HG02798 (cell line): ENCODE data around the gene LRFN4.

Experiments used
- ATAC-seq: cut with Tn5 transposase; IDR thresholded peaks from one replicate; pipeline ENCODE4 v1.9.1; 2021; ENCODE audit warnings: mild to moderate bottlenecking; ENCODE audit not compliant: unreplicated experiment, poor library complexity

The LRFN4 gene

DNA sequence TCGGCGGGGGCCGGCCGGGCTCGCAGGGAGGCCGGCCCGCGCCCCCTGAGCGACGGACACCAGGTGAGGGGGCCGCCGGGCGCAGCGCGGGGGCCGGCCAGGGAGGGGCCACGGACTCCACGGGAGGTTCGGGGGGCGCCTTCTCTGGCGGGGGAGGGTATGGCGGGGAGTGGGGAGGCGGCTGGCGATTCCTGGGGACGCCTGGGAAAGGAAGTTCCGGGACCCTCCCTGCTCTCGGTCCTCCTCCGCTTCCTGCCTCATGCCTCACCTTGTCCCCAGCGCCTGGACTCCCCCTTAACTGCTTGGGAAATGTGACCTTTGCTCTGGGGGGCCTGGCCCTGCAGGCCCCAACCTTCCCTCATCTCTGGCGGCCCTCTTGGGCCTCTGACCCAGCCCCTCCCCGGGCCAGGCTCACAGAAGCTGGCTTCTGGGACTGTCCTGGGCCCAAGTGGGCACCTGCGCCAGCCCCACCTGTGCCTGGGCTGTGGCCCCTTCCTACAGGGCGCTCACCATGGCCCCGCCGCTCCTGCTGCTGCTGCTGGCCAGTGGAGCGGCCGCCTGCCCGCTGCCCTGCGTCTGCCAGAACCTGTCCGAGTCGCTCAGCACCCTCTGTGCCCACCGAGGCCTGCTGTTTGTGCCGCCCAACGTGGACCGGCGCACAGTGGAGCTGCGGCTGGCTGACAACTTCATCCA is 516 bp downstream of the LRFN4 start:
- ATAC-seq = no peak

DNA sequence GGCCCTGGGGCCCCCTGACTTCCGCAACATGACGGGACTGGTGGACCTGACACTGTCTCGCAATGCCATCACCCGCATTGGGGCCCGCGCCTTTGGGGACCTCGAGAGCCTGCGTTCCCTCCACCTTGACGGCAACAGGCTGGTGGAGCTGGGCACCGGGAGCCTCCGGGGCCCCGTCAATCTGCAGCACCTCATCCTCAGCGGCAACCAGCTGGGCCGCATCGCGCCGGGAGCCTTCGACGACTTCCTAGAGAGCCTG is 992 bp downstream of the LRFN4 start:
- ATAC-seq = no peak

DNA sequence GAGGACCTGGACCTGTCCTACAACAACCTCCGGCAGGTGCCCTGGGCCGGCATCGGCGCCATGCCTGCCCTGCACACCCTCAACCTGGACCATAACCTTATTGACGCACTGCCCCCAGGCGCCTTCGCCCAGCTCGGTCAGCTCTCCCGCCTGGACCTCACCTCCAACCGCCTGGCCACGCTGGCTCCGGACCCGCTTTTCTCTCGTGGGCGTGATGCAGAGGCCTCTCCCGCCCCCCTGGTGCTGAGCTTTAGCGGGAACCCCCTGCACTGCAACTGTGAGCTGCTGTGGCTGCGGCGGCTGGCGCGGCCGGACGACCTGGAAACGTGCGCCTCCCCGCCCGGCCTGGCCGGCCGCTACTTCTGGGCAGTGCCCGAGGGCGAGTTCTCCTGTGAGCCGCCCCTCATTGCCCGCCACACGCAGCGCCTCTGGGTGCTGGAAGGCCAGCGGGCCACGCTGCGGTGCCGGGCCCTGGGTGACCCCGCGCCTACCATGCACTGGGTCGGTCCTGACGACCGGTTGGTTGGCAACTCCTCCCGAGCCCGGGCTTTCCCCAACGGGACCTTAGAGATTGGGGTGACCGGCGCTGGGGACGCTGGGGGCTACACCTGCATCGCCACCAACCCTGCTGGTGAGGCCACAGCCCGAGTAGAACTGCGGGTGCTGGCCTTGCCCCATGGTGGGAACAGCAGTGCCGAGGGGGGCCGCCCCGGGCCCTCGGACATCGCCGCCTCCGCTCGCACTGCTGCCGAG is 1.5 kb downstream of the LRFN4 start:
- no peak for ATAC-seq

DNA sequence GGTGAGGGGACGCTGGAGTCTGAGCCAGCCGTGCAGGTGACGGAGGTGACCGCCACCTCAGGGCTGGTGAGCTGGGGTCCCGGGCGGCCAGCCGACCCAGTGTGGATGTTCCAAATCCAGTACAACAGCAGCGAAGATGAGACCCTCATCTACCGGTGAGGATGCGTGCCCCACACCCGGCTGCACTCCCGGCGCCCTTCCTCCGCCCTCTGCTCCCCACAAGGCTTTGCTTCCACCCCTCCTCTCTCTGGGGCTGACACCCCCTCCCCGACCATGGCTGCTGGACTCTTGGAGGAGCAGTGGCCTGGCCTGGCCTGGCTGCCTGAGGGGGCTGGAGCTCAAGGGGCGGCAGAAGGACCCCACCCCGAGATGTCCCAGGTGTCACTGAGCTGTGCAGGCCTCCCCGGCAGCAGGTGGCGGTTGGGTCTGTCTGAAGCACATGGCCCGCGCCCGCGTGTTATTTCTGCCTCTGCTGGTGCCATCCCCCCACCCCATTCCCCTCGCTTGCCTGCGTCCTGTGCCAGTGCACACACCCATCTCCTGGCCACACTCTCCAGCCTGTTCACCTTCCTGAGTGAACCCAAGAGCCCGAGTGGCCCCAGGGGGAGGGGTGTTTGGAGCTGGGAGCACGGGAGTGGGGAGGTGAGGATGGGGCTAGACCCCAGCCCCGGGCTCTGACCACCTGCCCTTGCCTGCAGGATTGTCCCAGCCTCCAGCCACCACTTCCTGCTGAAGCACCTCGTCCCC is 2.2 kb downstream of the LRFN4 start:
- no peak for ATAC-seq

DNA sequence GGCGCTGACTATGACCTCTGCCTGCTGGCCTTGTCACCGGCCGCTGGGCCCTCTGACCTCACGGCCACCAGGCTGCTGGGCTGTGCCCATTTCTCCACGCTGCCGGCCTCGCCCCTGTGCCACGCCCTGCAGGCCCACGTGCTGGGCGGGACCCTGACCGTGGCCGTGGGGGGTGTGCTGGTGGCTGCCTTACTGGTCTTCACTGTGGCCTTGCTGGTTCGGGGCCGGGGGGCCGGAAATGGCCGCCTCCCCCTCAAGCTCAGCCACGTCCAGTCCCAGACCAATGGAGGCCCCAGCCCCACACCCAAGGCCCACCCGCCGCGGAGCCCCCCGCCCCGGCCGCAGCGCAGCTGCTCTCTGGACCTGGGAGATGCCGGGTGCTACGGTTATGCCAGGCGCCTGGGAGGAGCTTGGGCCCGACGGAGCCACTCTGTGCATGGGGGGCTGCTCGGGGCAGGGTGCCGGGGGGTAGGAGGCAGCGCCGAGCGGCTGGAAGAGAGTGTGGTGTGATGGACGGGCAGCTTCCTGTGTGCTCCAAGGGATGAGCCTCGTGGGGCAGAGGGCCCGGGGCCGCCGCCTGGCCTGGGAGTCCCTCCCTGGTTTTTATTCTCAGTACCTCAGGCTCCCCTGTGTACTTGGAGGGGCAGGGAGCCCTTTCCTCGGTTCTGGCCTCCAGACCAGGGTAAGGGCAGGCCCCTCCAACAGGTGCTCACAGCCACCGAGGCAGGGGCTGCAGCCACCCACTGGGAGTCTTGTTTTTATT is 3.0 kb downstream of the LRFN4 start:
- ATAC-seq = no peak

DNA sequence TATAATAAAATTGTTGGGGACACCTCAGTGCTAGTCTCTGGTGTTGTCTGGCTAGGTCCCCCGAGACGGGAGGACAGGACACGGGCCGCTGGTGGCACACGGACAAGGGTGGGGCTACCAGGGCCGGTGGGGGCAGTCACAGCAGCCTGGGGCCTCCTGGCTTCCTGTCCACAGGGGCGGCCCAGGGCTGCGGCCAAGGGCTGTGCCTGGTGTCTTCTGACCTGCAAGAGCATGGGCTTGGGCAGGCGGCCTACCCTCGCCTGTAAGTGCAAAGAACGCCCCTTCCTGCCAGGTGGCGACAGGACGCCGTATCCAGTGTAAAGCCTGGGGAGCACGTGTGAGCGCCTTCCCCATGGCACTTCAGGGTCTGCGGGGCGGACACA is 3.6 kb downstream of the LRFN4 start:
- ATAC-seq = no peak

DNA sequence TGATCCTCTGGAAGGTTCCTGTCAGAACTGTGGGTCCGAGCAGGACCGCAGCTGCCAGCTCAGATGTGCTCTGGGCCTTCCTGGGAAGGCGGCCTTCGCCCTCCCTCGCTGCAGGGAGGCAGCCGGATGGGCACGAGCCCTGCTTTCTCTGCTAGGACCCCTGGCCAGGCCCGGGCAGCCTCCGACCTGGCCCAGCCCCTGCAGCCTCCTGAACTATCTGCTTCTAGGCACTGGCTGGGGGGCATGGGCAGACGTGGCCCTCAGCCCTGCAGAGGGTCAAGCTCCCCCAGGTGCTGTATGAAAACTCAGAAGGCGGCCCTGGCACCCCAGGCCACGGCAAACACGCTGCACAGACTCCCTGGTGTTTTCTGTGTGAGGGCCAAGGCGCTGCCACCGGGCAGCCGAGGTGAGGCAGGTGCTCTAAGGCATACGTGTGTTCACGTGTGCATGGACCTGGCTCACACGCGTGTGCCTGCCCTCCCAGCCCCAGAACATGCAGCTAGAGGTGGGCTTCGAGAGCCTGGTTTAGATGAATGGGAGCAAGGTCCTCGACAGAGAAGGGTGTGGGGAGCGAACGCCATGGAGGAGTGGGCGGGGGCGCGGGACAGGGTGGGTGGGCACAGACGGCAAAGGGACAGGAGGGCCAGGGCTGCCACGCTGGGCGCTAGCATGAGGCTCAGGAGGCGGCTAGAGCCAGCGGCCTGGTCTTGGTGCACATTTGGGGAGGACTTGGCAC is 4.3 kb downstream of the LRFN4 start:
- ATAC-seq = no peak

DNA sequence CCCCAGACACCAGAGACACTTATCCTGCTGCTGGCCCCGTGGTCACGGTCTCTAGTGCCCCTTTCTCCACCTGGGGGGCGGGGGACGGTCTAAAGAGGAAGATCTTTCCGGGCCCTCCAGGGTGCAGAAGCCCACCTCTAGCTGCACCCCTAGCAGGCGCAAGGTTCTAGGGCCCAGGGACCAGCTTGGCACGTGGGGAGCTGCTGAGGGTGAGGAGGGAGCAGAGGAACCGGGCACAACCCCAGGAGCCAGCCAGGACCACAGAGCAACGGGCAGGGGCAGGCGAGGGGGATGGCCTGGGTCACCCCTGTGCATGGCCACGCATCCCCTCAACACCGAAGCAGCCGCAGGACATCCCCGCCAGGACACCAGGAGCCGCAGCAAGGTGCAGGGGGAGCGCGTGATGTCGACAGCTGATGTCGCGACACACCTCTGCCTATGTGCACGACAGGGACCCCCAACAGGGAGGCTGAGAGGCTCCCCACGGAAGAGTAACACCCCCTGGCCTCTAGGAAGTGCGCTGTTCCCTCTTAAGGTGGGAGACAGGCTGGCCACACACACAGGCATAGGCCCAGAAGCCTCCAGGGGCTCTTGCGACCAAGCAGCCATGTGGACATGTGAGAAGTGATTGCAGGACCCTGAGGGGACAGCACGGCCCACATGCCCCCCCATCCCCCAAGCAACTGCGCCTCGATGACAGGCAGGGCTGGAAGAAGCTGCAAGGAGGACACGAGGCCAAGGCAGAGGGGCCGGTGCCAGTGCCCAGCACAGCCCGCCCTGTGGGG is 5.1 kb downstream of the LRFN4 start:
- ATAC-seq = no peak

DNA sequence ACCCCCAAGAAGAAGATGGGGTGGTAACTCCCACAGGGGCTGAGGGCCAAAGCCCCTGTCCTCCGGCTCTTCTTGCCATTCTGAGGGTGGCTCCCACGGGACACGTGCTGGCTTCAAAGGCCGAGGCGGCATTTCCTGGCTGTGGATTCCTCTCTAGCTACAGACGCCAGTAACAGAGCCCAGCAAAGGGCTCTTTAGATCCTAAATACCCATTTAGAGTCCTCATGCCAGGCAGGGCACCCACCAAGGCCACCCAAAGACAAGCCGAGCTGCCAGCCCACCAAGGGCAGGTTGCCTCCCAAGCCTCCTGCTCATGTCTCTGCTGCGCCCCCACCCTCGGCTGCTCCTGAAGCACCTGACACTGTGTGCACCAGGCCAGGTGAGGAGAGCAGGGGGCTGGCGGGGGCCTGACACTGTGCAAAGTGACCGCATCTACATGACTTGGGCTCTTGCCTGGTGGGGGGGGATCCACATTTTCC is 5.7 kb downstream of the LRFN4 start:
- ATAC-seq = no peak

DNA sequence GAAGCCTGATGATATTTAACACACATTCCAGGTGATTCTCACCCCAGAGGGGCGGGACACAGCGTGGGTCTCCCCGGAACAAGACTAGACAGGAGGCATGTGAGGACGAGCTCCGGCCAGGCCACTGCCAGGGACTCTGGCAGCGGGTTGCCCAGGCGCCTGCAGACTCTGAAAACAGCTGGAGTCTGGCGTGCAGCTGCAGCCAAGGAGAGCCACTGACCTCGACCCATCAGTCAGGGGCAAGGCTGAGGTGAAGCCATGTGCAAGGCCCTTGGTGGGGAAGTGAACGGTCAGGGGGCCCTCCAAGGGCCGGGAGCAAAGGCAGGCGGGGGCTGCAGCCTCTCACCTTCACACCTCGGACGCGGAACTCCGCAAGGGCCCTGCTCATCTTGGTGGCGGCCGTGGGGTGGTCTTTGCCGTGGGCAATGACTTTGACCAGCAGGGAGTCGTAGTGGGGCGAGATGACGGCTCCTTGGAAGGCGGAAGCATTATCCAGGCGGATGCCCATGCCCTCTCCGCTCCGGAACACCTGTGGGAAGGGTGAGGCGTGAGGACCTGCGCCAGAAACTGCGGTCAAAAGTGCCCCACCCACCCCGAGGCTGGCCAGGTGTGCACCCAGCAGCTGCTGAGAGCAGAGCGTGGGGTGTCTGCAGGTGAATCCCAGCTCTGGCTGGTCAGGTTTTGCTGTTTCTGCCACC is 6.7 kb downstream of the LRFN4 start:
- no peak for ATAC-seq

DNA sequence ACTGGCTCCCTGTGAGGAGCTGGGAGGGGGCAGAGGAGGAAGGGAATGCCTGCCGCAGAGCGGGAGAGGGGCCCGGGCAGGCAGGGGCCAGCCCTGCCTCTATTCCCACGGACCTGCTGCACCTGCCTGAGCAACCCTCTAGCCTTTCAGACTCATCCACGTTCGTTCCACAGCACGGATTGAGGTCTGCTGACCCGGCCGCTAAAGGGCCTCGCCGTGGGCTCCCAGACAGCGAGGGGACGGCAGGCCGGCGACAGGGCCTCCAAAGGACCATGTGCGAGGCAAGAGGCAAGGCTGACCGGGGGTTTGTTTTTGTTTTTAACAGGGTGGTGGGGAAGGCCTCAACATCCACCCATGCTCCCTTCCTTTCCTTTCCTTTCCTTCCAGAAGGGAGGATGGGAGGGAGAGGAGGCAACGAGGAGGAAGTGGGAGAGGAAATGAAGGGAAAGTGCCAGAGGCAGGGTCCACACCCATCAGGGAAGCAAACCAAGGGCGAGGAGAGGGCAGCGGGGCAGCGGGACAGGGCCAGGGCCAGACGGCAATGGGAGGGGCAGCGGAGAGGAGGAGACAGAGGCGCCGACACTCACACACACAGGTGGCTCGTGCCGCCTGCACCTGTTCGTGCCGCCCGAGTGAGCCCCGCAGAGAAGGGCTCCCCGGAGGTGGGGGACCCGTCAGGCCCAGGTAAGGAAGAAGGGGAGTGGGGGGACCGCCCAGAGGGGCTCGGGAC is 7.5 kb downstream of the LRFN4 start:
- ATAC-seq = no peak

DNA sequence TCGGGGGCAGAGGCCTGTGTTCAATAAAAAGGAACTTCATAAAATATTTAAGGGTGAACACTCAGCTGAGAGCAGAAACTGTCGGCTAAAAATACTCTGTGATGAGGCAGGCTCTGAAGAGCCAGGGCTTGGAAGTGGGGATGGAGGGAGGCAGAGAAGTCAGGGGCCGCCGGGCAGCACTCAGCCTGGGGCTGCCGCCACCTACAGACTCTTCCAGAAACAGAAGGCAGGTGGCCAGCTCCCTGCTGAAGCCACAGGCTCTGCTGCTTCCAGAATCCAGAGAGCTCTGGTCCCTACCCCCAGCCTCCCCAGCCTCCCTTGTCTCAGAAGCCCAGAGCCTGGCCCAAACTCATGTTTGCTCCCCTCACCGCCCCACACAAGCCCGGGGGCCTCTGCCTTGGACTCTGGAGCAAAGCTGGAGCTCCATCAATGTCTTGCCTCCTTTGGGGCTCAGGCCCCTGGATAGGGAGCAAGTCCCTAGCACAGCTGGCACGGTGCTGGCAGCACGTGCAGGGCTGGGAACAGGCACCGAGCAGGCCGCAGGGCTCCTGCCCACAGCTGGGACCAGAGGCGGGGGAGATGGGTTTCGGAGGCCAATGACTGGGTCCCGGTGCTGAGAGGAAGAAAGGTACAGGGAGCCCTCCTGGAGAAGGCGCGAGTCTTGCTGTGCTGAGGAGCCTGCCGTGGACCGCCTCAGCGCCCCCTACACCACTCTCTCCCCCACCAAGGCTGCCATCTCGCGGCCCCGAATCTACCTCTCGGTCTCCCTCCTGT is 8.2 kb downstream of the LRFN4 start:
- ATAC-seq = no peak

DNA sequence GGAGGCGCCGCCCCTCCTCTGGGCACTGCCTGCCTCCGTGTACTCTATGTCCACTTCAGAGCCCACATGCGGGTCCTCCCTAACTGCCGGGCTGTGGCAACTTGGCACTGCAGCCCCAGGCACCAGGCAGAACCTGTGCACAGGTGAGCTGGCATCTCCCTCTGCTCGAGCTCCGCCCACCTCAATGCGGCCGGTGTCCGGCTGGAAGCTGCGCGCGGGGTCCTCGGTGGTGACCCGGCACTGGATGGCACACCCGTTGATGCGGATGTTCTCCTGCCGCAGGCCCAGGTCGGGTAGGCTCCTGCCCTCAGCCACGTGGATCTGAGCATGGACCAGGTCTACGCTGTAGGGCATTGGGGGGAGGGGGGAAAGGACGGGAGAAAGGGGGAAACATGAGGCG is 9.1 kb downstream of the LRFN4 start:
- ATAC-seq = no peak

DNA sequence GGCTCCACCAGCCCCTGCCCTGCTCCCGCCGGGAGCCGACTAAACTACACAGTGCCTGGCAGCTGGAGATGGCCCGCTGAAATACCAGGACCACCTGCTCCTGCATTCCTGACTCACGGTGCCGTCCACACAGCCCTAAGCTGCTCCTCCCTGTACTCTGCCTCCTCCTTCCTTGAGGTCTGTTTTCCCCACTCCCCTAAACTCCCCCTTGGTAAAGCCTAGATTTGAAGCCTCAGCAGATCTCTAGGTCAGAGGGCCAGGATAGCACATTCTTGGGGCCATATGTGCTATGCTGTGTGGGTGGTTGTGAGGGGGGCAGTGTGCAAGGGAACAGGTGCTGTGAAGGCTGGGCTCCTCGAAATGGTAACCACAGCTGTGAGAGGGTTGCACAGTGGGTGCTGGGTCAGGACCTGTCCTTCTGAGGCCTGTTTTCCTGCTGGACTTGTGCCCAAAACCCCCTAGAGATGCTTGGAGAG is 9.7 kb downstream of the LRFN4 start:
- no peak for ATAC-seq

DNA sequence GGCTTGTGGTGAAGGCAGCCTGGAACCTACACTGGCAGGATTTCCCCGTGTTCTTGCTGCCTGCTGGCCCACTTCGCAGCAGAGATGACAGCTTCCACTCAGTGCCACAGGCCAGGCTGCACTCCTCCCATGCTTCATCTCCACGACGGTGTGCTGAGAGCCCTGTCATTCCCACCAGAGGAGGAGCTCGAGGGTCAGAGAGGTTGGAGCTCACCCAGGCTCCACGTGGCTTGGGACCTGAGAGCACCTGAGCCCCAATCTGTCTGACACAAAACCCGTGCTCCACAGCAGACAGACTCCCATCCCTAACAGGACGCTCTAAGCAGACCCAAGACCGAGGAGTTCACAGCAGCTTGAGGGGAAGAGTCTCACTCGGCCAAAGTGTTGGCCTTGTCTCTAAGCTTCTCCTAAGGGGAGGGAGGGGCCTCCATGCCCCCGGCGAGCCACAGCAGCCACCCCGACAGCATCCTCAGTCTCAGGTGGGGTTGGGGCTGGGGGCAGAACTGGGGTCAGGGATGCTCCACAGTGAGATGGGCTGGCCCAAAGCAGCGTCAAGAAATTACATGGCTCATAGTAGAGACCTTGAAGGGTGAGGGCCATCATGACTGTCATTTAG is 10.7 kb downstream of the LRFN4 start:
- ATAC-seq = no peak

DNA sequence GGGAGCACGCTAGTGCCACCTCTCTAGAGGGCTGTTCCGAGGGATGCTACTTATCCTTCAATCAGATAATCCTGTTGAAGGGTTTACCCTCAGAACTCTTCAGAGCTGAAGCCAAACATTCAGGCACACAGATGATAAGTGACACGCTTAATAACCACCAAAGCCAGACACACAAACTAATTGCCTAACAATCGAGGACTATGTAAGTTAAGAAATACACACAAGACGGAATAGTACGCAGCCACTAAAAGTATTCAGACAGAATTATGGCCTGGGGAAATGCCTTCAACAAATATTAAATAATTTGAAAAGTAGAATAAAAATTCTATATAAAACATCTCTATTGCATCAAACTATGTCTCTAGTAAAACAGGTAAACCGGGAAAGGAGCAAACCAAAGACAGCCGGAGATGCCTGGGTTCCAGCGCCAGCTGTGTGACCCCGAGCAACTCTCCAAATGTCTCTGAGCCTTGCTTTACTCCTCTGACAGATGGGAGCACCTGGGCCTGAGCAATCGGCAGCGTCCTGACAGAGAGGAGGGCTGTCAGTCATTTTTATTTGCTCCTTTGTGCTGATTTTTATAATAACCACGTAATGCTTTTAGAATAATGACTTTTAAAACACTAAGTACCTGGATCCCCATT is 11.3 kb downstream of the LRFN4 start:
- ATAC-seq = no peak
